GM19463 (cell line): Measurements from ENCODE around the gene LGALSL.

ENCODE experiments used
- ATAC-seq: cut with Tn5 transposase; IDR thresholded peaks from one replicate; pipeline ENCODE4 v1.9.1; 2021; ENCODE audit warnings: mild to moderate bottlenecking, moderate library complexity; ENCODE audit not compliant: unreplicated experiment

Gene LGALSL

GRCh38 chr2:64470071-64470470 lies 16.1 kb downstream of the LGALSL start:
- no peak for ATAC-seq

- no peak for ATAC-seq
Observed at GRCh38 chr2:64470766-64471295, 16.9 kb downstream of the LGALSL start.

- no peak for ATAC-seq
Observed at GRCh38 chr2:64471600-64471999, 17.6 kb downstream of the LGALSL start.

- no peak for ATAC-seq
Observed at GRCh38 chr2:64472881-64473280, 18.9 kb downstream of the LGALSL start.

GRCh38 chr2:64474121-64474571 lies 20.2 kb downstream of the LGALSL start:
- no peak for ATAC-seq

GRCh38 chr2:64474636-64475035 lies 20.7 kb downstream of the LGALSL start:
- no peak for ATAC-seq

- ATAC-seq, result no peak
Observed at GRCh38 chr2:64477037-64477436, 23.1 kb downstream of the LGALSL start.

GRCh38 chr2:64477979-64478378 lies 24.0 kb downstream of the LGALSL start:
- ATAC-seq, result no peak

GRCh38 chr2:64478502-64479230 lies 24.7 kb downstream of the LGALSL start:
- ATAC-seq, result no peak

GRCh38 chr2:64479259-64480117 lies 25.5 kb downstream of the LGALSL start:
- ATAC-seq, result no peak

GRCh38 chr2:64481665-64482064 lies 27.7 kb downstream of the LGALSL start:
- ATAC-seq, result no peak

- ATAC-seq, result no peak
Observed at GRCh38 chr2:64482243-64482642, 28.3 kb downstream of the LGALSL start.

GRCh38 chr2:64482765-64483504 lies 29.0 kb downstream of the LGALSL start:
- ATAC-seq, result no peak

- ATAC-seq, result no peak
Observed at GRCh38 chr2:64485331-64485730, 31.4 kb downstream of the LGALSL start.

GRCh38 chr2:64485961-64486360 lies 32.0 kb downstream of the LGALSL start:
- no peak for ATAC-seq

GRCh38 chr2:64487256-64488049 lies 33.5 kb downstream of the LGALSL start:
- ATAC-seq, result no peak

GRCh38 chr2:64488050-64488974 lies 34.4 kb downstream of the LGALSL start:
- peak; percentile 67 for ATAC-seq

- no peak for ATAC-seq
Observed at GRCh38 chr2:64489081-64489751, 35.3 kb downstream of the LGALSL start.

- no peak for ATAC-seq
Observed at GRCh38 chr2:64491426-64491825, 37.5 kb downstream of the LGALSL start.
